GM19099 (cell line): ENCODE results near the gene CFAP119.
A peak's percentile ranks its signal among the peaks of the same experiment; 100 is the strongest.

Experiments used
- POLR2A ChIP-seq: IDR thresholded peaks from 3 replicates; pipeline ENCODE4 v1.6.1; 2011; ENCODE audit warnings: low read depth; ENCODE audit not compliant: insufficient read length; ENCODE audit errors: extremely low read depth

Gene CFAP119

GRCh38 chr16:30761928-30762902 lies at the start of gene CFAP119, which contains the start of gene RNF40:
CFAP119 (minus strand) TSS chr16:30762062; CDS start chr16:30761748, 314 bp downstream.
RNF40 (plus strand) TSS chr16:30762322; CDS start chr16:30762546, 224 bp downstream.
- peak; percentile 89 for TF ChIP-seq POLR2A

GRCh38 chr16:30808146-30808545 lies 46.3 kb upstream of the CFAP119 start:
- no peak for TF ChIP-seq POLR2A

- TF ChIP-seq POLR2A: peak; percentile 68
Observed at GRCh38 chr16:30805370-30806169, 43.7 kb upstream of the CFAP119 start.

- TF ChIP-seq POLR2A: no peak
Observed at GRCh38 chr16:30805056-30805369, 43.2 kb upstream of the CFAP119 start.

- no peak for TF ChIP-seq POLR2A
Observed at GRCh38 chr16:30802936-30803335, 41.1 kb upstream of the CFAP119 start.

GRCh38 chr16:30797670-30798309 lies 35.9 kb upstream of the CFAP119 start:
- no peak for TF ChIP-seq POLR2A

GRCh38 chr16:30794634-30795033 lies 32.8 kb upstream of the CFAP119 start:
- TF ChIP-seq POLR2A: no peak

- no peak for TF ChIP-seq POLR2A
Observed at GRCh38 chr16:30793508-30794069, 31.7 kb upstream of the CFAP119 start.

- TF ChIP-seq POLR2A: no peak
Observed at GRCh38 chr16:30787613-30788378, 25.9 kb upstream of the CFAP119 start.

GRCh38 chr16:30786936-30787612 lies 25.2 kb upstream of the CFAP119 start, which contains the start of gene ZNF629:
ZNF629 (minus strand) TSS chr16:30787205; CDS start chr16:30784482, 2,723 bp downstream.
- no peak for TF ChIP-seq POLR2A

- peak; percentile 37 for TF ChIP-seq POLR2A
Observed at GRCh38 chr16:30786115-30786935, 24.5 kb upstream of the CFAP119 start.

- TF ChIP-seq POLR2A: no peak
Observed at GRCh38 chr16:30785126-30786106, 23.6 kb upstream of the CFAP119 start.

- TF ChIP-seq POLR2A: no peak
Observed at GRCh38 chr16:30784215-30784614, 22.4 kb upstream of the CFAP119 start.
